Stimulated activated CD8-positive, alpha-beta memory T cell treated with anti-CD3 and anti-CD28 coated beads, Interleukin-4, amount 100 ng/mL, for 4 hours (primary cell): ENCODE measurements around the gene STC2.

Experiments
- DNase-seq, 2 donors: peaks; one replicate each; pipeline ENCODE4 v3.0.0-alpha.2; 2020; ENCODE audit warnings: low read depth in 2 of 2, low spot score in 1 of 2

The STC2 gene

GRCh38 chr5:173268750-173269432 lies 59.3 kb downstream of the STC2 start:
- DNase-seq: no peak

- DNase-seq: no peak
Observed at GRCh38 chr5:173265433-173265832, 62.8 kb downstream of the STC2 start.
